ENCODE measurements around the gene TRIP4.
"Not testable (repeated sequence)": the region's sequence is repeated elsewhere in the genome, so short reads cannot be mapped to it uniquely, and the experiment has no call there.

TRIP4 gene

DNA sequence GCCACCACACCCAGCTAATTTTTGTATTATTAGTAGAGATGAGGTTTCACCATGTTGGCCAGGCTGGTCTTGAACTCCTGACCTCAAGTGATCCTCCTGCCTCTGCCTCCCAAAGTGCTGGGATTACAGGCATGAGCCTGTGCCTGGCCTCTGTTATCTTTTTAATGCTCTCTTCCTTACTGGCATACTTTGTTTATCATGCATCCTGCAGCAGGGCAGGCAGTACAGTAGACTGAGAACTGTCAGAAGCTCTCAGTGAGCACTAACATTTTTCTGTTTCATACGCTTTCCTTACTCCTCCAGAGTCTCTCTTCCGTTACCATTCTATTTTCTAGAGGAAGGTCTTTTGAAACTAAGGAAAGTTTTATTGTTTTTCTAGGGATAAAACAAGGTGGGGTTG is 108.3 kb downstream of the TRIP4 start:
- DNase-seq, result not testable (repeated sequence)

DNA sequence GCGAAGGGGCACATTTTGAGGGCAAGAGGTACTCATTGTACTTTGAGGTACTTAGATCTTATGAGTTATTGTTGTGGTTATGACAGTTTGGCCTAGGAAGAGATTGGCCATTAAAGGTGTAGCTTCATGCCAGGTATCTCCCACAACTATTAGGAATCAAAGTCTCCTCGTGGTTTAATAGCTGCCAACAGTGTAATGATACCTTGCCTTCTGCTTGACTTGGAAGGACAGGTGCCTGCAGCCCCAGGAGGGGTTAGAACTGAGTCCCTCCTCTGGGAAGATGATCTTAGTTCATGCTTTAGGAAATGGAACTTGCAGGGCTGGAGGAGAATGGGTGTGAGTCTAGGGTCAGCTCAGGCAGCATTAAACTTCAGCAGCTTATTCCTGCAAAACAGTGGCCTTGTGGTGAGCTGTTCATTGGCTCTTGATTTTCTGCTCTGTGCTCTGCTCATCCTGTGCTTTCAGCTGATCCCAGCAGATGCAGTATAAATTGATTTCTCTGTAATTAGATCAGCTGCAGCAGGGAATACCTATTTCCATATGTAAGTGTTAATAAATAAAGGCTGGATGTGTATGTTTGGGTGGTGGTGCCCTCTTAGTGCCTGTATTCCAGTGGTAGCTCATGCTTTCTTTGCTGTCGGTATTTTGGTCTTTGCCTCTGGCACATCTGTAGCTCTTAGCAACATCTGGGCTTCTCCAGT is 113.2 kb downstream of the TRIP4 start:
- DNase-seq, result no peak

DNA sequence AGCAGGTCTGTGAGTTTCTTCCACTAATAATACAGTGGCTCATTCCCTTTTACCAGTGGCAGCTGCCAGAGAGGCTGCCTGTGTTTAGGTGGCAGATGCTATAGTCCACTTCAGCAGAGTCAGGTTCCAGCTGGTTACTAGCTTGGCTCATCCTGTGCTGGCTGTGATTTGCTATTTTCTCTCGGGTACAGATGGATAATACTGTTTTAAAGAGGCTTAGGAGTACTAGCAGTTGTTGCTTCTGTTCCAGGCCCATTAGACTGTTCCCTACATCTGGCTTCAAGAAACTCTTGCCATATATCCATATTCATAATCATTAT is 113.7 kb downstream of the TRIP4 start:
- DNase-seq, result no peak

DNA sequence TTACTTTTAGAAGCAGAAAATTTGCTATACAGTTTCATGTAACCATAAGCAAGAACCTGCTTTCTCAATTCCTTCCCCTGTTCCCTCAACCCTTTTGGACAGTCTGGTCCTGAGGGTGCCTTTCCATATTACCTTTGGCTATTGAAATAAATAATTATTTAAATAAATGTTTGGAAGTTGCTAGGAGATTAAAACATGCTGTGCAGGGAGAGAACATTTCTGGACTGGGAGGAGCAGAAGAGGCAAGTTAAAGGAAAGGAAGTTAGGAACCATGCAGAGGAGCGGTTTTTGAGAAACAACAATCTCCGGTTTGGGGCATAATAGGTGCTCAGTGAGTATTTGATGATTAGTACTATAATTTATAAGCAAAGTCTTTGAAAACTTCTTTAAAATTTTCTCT is 114.5 kb downstream of the TRIP4 start:
- no peak for DNase-seq

DNA sequence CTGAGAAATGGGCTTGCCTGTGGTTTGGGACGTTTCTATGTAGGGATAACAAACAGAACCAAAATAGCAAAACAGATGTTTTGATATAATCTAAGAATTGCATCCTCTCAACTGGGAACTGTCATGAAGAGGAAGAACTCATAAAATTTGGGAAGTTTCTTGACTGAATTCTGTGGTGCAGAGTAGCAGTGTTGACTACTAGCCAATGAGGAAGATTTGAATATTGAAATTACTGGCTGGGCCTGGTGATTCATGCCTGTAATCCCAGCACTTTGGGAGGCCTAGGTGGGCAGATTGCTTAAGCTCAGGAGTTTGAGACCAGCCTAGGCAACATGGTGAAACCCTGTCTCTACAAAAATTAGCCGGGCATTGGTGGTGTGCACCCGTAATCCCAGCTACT is 114.9 kb downstream of the TRIP4 start:
- no peak for DNase-seq

DNA sequence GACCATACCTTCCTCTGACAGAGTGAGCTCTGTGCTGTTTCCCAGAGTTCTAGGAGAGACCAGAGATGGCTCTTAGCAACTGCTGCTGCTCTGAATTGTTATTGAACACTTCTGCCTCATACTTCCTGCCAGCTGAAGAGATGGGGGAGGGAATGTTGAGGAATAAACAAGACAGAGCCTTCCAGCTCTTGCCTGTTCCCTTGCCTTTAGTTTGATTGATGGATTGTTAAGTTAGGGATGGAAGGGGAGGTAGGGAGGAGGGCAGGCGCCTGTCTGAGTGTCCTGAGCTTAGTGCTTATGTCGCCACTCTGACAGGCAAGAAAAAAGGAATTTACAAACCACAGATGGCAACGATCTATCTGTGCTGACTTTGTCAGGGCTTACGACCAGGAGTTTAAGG is 115.6 kb downstream of the TRIP4 start:
- DNase-seq, result no peak

DNA sequence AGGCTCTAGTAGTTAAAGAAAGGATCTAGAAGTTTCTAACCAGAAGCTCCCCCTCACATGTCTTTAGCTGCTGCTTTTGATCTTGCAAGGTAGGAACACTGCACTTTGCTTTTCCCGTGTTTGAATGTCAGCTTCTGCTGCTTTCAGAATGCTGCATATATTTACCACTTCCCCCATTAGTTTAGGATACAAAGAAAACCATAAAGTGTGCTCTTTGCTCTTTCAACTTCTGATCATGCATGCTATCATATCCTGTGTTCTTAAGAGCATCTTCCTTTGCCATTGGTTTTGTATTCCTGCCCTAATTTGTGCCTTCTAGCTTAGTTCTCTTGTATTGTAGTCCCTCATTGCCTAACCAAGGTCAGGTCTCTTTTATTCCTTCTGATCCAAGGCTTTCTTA is 116.0 kb downstream of the TRIP4 start:
- DNase-seq, result no peak
